ENCODE measurements around the gene BACE1. TPM values are rescaled to one million over a fixed set of nuclear protein-coding genes. Genes with fewer than 3 reads are reported as not detected.
A peak's percentile ranks its signal among the peaks of the same experiment; 100 is the strongest.

Gene BACE1
- total RNA-seq, 2 experiments from 2014 or later = 1.1 to 2.6 TPM

- Mint-ChIP-seq H3K36me3 (no peaks in the 10 kb centered on the region), H3K4me1 (no peaks in the 10 kb centered on the region), H3K27me3 (no peaks in the 10 kb centered on the region), H3K4me3 (no peak overlapping the region), H3K27ac (no peak overlapping the region), H3K9me3 (no peaks in the 10 kb centered on the region)
- no peak for ATAC-seq (ENCODE audit: low read depth)
- POLR2A ChIA-PET = no interaction called here
- DNase-seq = no peak
Observed at GRCh38 chr11:117299351-117300282, 16.4 kb downstream of the BACE1 start.

GRCh38 chr11:117298195-117298594, 17.9 kb downstream of the BACE1 start:
- H3K4me1 Mint-ChIP-seq = no peaks in the 10 kb centered on the region
- no peak overlapping the region for H3K4me3 Mint-ChIP-seq
- no peak for ATAC-seq (ENCODE audit: low read depth)
- H3K27me3 Mint-ChIP-seq = no peaks in the 10 kb centered on the region
- POLR2A ChIA-PET = no interaction called here
- H3K36me3 Mint-ChIP-seq = no peaks in the 10 kb centered on the region
- H3K27ac Mint-ChIP-seq = no peak overlapping the region
- no peaks in the 10 kb centered on the region for H3K9me3 Mint-ChIP-seq
- DNase-seq = no peak

- no peaks in the 10 kb centered on the region for H3K9me3 Mint-ChIP-seq
- ATAC-seq (ENCODE audit: low read depth) = no peak
- no peak overlapping the region for H3K4me3 Mint-ChIP-seq
- DNase-seq = no peak
- H3K27me3 Mint-ChIP-seq = no peaks in the 10 kb centered on the region
- H3K36me3 Mint-ChIP-seq = peaks cover 2% of the 10 kb centered on the region
- POLR2A ChIA-PET = no interaction called here
- no peaks in the 10 kb centered on the region for H3K4me1 Mint-ChIP-seq
- H3K27ac Mint-ChIP-seq = peak overlapping the region; percentile 3
Observed at GRCh38 chr11:117296881-117297280, 19.2 kb downstream of the BACE1 start.

- Mint-ChIP-seq H3K36me3 (peaks cover 2% of the 10 kb centered on the region), H3K4me1 (no peaks in the 10 kb centered on the region), H3K9me3 (no peaks in the 10 kb centered on the region), H3K4me3 (no peak overlapping the region), H3K27ac (no peak overlapping the region), H3K27me3 (no peaks in the 10 kb centered on the region)
- POLR2A ChIA-PET = no interaction called here
- DNase-seq = no peak
- ATAC-seq (ENCODE audit: low read depth) = no peak
Observed at GRCh38 chr11:117295438-117296137, 20.5 kb downstream of the BACE1 start.

- ATAC-seq (ENCODE audit: low read depth) = no peak
- Mint-ChIP-seq H3K27ac (no peak overlapping the region), H3K9me3 (no peaks in the 10 kb centered on the region), H3K4me1 (no peaks in the 10 kb centered on the region), H3K36me3 (peaks cover 6% of the 10 kb centered on the region), H3K4me3 (no peak overlapping the region), H3K27me3 (no peaks in the 10 kb centered on the region)
- no peak for DNase-seq
- POLR2A ChIA-PET = interaction anchor here (0.6 kb wide), 1 partner anchor 48 kb away, joined by 3 read pairs; no protein-coding TSS in a partner anchor
Observed at GRCh38 chr11:117292616-117293015, 23.4 kb downstream of the BACE1 start.

GRCh38 chr11:117290809-117291396, 25.2 kb downstream of the BACE1 start, which contains the start of gene BACE1-AS:
BACE1-AS (plus strand) TSS chr11:117291346.
- Mint-ChIP-seq H3K36me3 (peaks cover 11% of the 10 kb centered on the region), H3K27ac (no peak within 1 kb of the TSS), H3K4me3 (no peak within 1 kb of the TSS), H3K27me3 (no peaks in the 10 kb centered on the region), H3K4me1 (no peaks in the 10 kb centered on the region), H3K9me3 (no peaks in the 10 kb centered on the region)
- ATAC-seq (ENCODE audit: low read depth) (no peak), DNase-seq (no peak)
- POLR2A ChIA-PET = no interaction called here

GRCh38 chr11:117289795-117290194, 26.3 kb downstream of the BACE1 start:
- Mint-ChIP-seq H3K27me3 (no peaks in the 10 kb centered on the region), H3K4me3 (no peak overlapping the region), H3K9me3 (no peaks in the 10 kb centered on the region), H3K36me3 (peaks cover 18% of the 10 kb centered on the region), H3K27ac (no peak overlapping the region), H3K4me1 (no peaks in the 10 kb centered on the region)
- ATAC-seq (ENCODE audit: low read depth) (no peak), DNase-seq (no peak)
- POLR2A ChIA-PET = no interaction called here

GRCh38 chr11:117287668-117288067, 28.4 kb downstream of the BACE1 start:
- no peaks in the 10 kb centered on the region for H3K27me3 Mint-ChIP-seq

GRCh38 chr11:117286588-117286987, 29.5 kb downstream of the BACE1 start:
- H3K4me1 Mint-ChIP-seq = no peaks in the 10 kb centered on the region
- POLR2A ChIA-PET = interaction anchor here (0.6 kb wide), 1 partner anchor 26 kb away, joined by 3 read pairs; no protein-coding TSS in a partner anchor
- no peak for DNase-seq
- no peak overlapping the region for H3K27ac Mint-ChIP-seq
- no peak overlapping the region for H3K4me3 Mint-ChIP-seq
- no peaks in the 10 kb centered on the region for H3K9me3 Mint-ChIP-seq
- no peaks in the 10 kb centered on the region for H3K27me3 Mint-ChIP-seq
- ATAC-seq (ENCODE audit: low read depth) = no peak
- peaks cover 31% of the 10 kb centered on the region for H3K36me3 Mint-ChIP-seq

More at GRCh38 chr11:117287668-117288067, 28.4 kb downstream of the BACE1 start:
- Mint-ChIP-seq H3K4me1 (no peaks in the 10 kb centered on the region), H3K4me3 (no peak overlapping the region), H3K36me3 (peaks cover 21% of the 10 kb centered on the region), H3K27ac (no peak overlapping the region), H3K9me3 (no peaks in the 10 kb centered on the region)
- ATAC-seq (ENCODE audit: low read depth) (no peak), DNase-seq (no peak)
- POLR2A ChIA-PET = no interaction called here

- H3K27ac Mint-ChIP-seq = no peak overlapping the region
- H3K9me3 Mint-ChIP-seq = no peaks in the 10 kb centered on the region
- H3K4me3 Mint-ChIP-seq = no peak overlapping the region
- POLR2A ChIA-PET = no interaction called here
- H3K27me3 Mint-ChIP-seq = no peaks in the 10 kb centered on the region
- DNase-seq (no peak), ATAC-seq (ENCODE audit: low read depth) (no peak)
- peaks cover 2% of the 10 kb centered on the region for H3K4me1 Mint-ChIP-seq
- peaks cover 37% of the 10 kb centered on the region for H3K36me3 Mint-ChIP-seq
Observed at GRCh38 chr11:117284053-117284452, 32.0 kb downstream of the BACE1 start.

GRCh38 chr11:117282956-117283355, 33.1 kb downstream of the BACE1 start:
- peaks cover 32% of the 10 kb centered on the region for H3K36me3 Mint-ChIP-seq
- no peak for ATAC-seq (ENCODE audit: low read depth)
- no peaks in the 10 kb centered on the region for H3K9me3 Mint-ChIP-seq
- H3K27me3 Mint-ChIP-seq = no peaks in the 10 kb centered on the region
- POLR2A ChIA-PET = no interaction called here
- DNase-seq = no peak
- no peak overlapping the region for H3K4me3 Mint-ChIP-seq
- peaks cover 2% of the 10 kb centered on the region for H3K4me1 Mint-ChIP-seq
- H3K27ac Mint-ChIP-seq = no peak overlapping the region

GRCh38 chr11:117281869-117282268, 34.2 kb downstream of the BACE1 start:
- POLR2A ChIA-PET = no interaction called here
- peaks cover 32% of the 10 kb centered on the region for H3K36me3 Mint-ChIP-seq
- peaks cover 2% of the 10 kb centered on the region for H3K4me1 Mint-ChIP-seq
- no peaks in the 10 kb centered on the region for H3K27me3 Mint-ChIP-seq
- ATAC-seq (ENCODE audit: low read depth) (no peak), DNase-seq (no peak)
- H3K27ac Mint-ChIP-seq = no peak overlapping the region
- H3K4me3 Mint-ChIP-seq = no peak overlapping the region
- H3K9me3 Mint-ChIP-seq = no peaks in the 10 kb centered on the region

GRCh38 chr11:117281159-117281558, 34.9 kb downstream of the BACE1 start:
- H3K4me3 Mint-ChIP-seq = no peak overlapping the region
- peaks cover 28% of the 10 kb centered on the region for H3K36me3 Mint-ChIP-seq
- no peaks in the 10 kb centered on the region for H3K27me3 Mint-ChIP-seq
- peaks cover 2% of the 10 kb centered on the region for H3K4me1 Mint-ChIP-seq
- H3K27ac Mint-ChIP-seq = no peak overlapping the region
- DNase-seq (no peak), ATAC-seq (ENCODE audit: low read depth) (no peak)
- POLR2A ChIA-PET = no interaction called here
- no peaks in the 10 kb centered on the region for H3K9me3 Mint-ChIP-seq

All from activated naive CD8-positive, alpha-beta T cell treated with anti-CD3 and anti-CD28 coated beads, Interleukin-2, amount 10 ng/mL, durations not matched to agents 7 days and 5 days (primary cell).